Spleen (tissue), 7 donors: ENCODE results near the gene HRH1.

Experiments
- POLR2A ChIP-seq, 3 donors: fragments of 450-650 bp; IDR thresholded peaks; one replicate each; pipeline ENCODE4 v1.5.1; 2017; ENCODE audit warnings: antibody characterized with exemption in 3 of 3, mild to moderate bottlenecking in 1 of 3
- TF ChIP-seq, protein P1 (sequence below), 11 experiments: fragments of 200-600 bp in 7 of 11; fragments of 450-650 bp in 4 of 11; sonication (generic) in 4 of 11; IDR thresholded peaks in 8 of 11; conservative IDR thresholded peaks in 3 of 11; 1 replicate in 7 of 11; 2 replicates in 4 of 11; pipeline versions ENCODE4 v1.4.0 to v1.8.0; 2016 to 2021; ENCODE audit warnings: antibody characterized with exemption in 11 of 11, inconsistent platforms in 4 of 11, mild to moderate bottlenecking in 1 of 11
- donor health status: DM: no; HTN: no; CAD: no; lungs with moderate emphysema.
- donor health status: DM: no; HTN: no; CAD: no.
- donor health status: DM: no; HTN: no; CAD: no.

DNA sequence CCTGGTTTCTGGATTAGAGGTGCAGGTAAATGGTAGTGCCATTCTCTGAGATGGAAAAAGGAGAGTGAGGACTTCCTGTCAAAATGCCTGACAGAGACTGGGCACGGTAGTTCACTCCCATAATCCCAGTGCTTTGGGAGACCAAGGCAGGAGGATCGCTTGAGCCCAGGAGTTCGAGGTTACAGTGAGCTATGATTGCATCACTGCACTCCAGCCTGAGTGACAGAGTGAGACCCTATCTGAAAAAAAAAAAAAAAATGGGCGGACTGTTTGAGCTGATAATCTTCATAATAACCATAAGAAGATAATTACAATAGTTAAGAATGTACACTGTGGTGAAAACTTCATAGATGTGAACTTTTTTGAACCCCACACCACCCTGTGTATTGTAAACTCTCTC lies 44.2 kb downstream of the HRH1 start:
- no peak for TF ChIP-seq POLR2A (IDR thresholded peaks at IDR 0.05)
- TF ChIP-seq, protein P1, sequence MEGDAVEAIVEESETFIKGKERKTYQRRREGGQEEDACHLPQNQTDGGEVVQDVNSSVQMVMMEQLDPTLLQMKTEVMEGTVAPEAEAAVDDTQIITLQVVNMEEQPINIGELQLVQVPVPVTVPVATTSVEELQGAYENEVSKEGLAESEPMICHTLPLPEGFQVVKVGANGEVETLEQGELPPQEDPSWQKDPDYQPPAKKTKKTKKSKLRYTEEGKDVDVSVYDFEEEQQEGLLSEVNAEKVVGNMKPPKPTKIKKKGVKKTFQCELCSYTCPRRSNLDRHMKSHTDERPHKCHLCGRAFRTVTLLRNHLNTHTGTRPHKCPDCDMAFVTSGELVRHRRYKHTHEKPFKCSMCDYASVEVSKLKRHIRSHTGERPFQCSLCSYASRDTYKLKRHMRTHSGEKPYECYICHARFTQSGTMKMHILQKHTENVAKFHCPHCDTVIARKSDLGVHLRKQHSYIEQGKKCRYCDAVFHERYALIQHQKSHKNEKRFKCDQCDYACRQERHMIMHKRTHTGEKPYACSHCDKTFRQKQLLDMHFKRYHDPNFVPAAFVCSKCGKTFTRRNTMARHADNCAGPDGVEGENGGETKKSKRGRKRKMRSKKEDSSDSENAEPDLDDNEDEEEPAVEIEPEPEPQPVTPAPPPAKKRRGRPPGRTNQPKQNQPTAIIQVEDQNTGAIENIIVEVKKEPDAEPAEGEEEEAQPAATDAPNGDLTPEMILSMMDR (IDR thresholded peaks at IDR 0.05 in 8 of 11, conservative IDR thresholded peaks at IDR 0.05 in 3 of 11), result no peak
